Panc1 (cell line): ENCODE measurements around the gene EPHX1. TPM values are rescaled to one million over a fixed set of nuclear protein-coding genes. Genes with fewer than 3 reads are reported as not detected.

Experiments used
- ATAC-seq: fragments of 200-7000 bp; cut with Tn5 transposase; 2 replicates; pipeline ENCODE4 v1.9.1; 2020; ENCODE audit warnings: mild to moderate bottlenecking, moderate library complexity
- BruUV-seq: library from RNA; stranded (reverse); fragments of 400-500 nt; replicated peaks from 2 replicates; lab custom pipeline; 2021; lab: Mats Ljungman, UMichigan
- CTCF ChIA-PET: fragments of 300-600 bp; sonication (Branson Sonifier 250); formaldehyde crosslinking; loops from one replicate; lab custom pipeline; 2022; ENCODE audit warnings: antibody characterized with exemption; lab: Charles Lee
- POLR2A ChIA-PET: fragments of 300-600 bp; sonication (Branson Sonifier 250); formaldehyde crosslinking; loops from one replicate; lab custom pipeline; 2022; ENCODE audit warnings: antibody characterized with exemption; lab: Charles Lee
- DNase-seq: peaks from one replicate; pipeline ENCODE4 v3.0.0-alpha.2; 2010; ENCODE audit warnings: low read depth, low spot score
- H3K27ac ChIP-seq: 2 replicates; pipeline ENCODE4 v1.5.1; 2011; ENCODE audit warnings: mild to moderate bottlenecking, low read length, inconsistent platforms
- H3K27me3 ChIP-seq: fragments of 200-500 bp; sonication (Bioruptor generic); 2 replicates; pipeline ENCODE4 v1.6.0; 2014; ENCODE audit warnings: low read length, inconsistent platforms; ENCODE audit not compliant: control insufficient read depth, insufficient read depth
- H3K36me3 ChIP-seq: fragments of 200-500 bp; sonication (Bioruptor generic); 2 replicates; pipeline ENCODE4 v1.5.1; 2014; ENCODE audit warnings: inconsistent platforms, mild to moderate bottlenecking, low read length, moderate library complexity; ENCODE audit not compliant: control insufficient read depth, insufficient read depth
- H3K4me1 ChIP-seq: 2 replicates; pipeline ENCODE4 v1.5.1; 2011; ENCODE audit warnings: inconsistent platforms, mild to moderate bottlenecking, low read length, moderate library complexity; ENCODE audit not compliant: control insufficient read depth, insufficient read depth
- H3K4me3 ChIP-seq, 2 experiments: 2 replicates each; pipeline ENCODE4 v1.5.1; 2011 to 2012; ENCODE audit warnings: low read depth in 2 of 2, low read length in 2 of 2, mild to moderate bottlenecking in 2 of 2, inconsistent platforms in 1 of 2, moderate library complexity in 1 of 2
- H3K9me3 ChIP-seq: fragments of 200-500 bp; sonication (Bioruptor generic); 2 replicates; pipeline ENCODE4 v1.5.1; 2014; ENCODE audit warnings: low read depth, mild to moderate bottlenecking, inconsistent platforms, low read length, moderate library complexity; ENCODE audit not compliant: control insufficient read depth, insufficient read depth
- POLR2AphosphoS5 ChIP-seq: IDR thresholded peaks from 2 replicates; pipeline ENCODE4 v1.6.1; 2012; ENCODE audit warnings: mild to moderate bottlenecking, low read depth, low read length, moderate library complexity
- SIN3A ChIP-seq: IDR thresholded peaks from 2 replicates; pipeline ENCODE4 v1.6.1; 2012; ENCODE audit warnings: low read depth, mild to moderate bottlenecking, low read length, moderate library complexity, borderline replicate concordance; ENCODE audit not compliant: insufficient read depth
- TCF7L2 ChIP-seq: IDR thresholded peaks from 2 replicates; pipeline ENCODE4 v1.6.1; 2011; ENCODE audit warnings: mild to moderate bottlenecking, low read depth, low read length, inconsistent platforms
- in situ Hi-C: cut with HindIII; loops from 2 replicates; pipeline ENCODE4 v1.10.0; 2016; ENCODE audit warnings: low sequenced_read_pairs, low pct_unique_long_range_greater_than_20kb
- intact Hi-C: fragments of 100-400 bp; cut with micrococcal nuclease; formaldehyde crosslinking; loops from one replicate; pipeline ENCODE4 v1.10.0; 2022; ENCODE audit not compliant: unreplicated experiment
- total RNA-seq: library from RNA; stranded (reverse); gene quantifications from one replicate; pipeline ENCODE4 v1.2.1, GENCODE V29; 2021; ENCODE audit not compliant: unreplicated experiment
- TF ChIP-seq, protein P1 (sequence below): fragments of 450-650 bp; IDR thresholded peaks from 2 replicates; pipeline ENCODE4 v1.5.1; 2017; ENCODE audit warnings: mild to moderate bottlenecking
- TF ChIP-seq, protein P2 (sequence below), 2 experiments: IDR thresholded peaks; 2 replicates each; pipeline ENCODE4 v1.6.1; 2011 to 2012; ENCODE audit warnings: low read depth in 2 of 2, control low read depth in 1 of 2, low read length in 1 of 2, mild to moderate bottlenecking in 1 of 2, moderate library complexity in 1 of 2; ENCODE audit not compliant: insufficient read depth in 1 of 2

Gene EPHX1
- total RNA-seq, 1 experiment from 2014 or later: 76.4 TPM

DNA sequence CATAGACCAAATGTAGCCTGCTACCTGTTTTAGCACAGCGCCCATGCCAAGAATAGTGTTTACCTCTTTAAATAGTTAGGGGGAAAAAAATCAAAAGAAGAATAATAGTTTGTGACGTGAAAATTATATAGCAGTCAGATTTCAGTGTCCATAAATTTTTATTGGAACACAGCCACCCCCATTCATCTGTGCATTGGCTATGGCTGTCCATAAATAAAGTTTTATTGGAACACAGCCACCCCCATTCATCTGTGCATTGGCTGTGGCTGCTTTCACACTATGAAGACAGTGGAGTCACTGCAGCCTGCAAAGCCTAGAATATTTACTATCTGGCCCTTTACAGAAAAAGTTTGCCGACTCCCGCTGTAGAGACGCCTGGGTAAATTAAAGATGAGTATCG, 20.9 kb downstream of the EPHX1 start:
- no peak overlapping the region for H3K4me3 ChIP-seq
- TF ChIP-seq, protein P1, sequence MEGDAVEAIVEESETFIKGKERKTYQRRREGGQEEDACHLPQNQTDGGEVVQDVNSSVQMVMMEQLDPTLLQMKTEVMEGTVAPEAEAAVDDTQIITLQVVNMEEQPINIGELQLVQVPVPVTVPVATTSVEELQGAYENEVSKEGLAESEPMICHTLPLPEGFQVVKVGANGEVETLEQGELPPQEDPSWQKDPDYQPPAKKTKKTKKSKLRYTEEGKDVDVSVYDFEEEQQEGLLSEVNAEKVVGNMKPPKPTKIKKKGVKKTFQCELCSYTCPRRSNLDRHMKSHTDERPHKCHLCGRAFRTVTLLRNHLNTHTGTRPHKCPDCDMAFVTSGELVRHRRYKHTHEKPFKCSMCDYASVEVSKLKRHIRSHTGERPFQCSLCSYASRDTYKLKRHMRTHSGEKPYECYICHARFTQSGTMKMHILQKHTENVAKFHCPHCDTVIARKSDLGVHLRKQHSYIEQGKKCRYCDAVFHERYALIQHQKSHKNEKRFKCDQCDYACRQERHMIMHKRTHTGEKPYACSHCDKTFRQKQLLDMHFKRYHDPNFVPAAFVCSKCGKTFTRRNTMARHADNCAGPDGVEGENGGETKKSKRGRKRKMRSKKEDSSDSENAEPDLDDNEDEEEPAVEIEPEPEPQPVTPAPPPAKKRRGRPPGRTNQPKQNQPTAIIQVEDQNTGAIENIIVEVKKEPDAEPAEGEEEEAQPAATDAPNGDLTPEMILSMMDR: no peak
- no peak for TF ChIP-seq POLR2AphosphoS5
- TF ChIP-seq SIN3A: no peak
- TF ChIP-seq TCF7L2: no peak
- TF ChIP-seq, protein P2, sequence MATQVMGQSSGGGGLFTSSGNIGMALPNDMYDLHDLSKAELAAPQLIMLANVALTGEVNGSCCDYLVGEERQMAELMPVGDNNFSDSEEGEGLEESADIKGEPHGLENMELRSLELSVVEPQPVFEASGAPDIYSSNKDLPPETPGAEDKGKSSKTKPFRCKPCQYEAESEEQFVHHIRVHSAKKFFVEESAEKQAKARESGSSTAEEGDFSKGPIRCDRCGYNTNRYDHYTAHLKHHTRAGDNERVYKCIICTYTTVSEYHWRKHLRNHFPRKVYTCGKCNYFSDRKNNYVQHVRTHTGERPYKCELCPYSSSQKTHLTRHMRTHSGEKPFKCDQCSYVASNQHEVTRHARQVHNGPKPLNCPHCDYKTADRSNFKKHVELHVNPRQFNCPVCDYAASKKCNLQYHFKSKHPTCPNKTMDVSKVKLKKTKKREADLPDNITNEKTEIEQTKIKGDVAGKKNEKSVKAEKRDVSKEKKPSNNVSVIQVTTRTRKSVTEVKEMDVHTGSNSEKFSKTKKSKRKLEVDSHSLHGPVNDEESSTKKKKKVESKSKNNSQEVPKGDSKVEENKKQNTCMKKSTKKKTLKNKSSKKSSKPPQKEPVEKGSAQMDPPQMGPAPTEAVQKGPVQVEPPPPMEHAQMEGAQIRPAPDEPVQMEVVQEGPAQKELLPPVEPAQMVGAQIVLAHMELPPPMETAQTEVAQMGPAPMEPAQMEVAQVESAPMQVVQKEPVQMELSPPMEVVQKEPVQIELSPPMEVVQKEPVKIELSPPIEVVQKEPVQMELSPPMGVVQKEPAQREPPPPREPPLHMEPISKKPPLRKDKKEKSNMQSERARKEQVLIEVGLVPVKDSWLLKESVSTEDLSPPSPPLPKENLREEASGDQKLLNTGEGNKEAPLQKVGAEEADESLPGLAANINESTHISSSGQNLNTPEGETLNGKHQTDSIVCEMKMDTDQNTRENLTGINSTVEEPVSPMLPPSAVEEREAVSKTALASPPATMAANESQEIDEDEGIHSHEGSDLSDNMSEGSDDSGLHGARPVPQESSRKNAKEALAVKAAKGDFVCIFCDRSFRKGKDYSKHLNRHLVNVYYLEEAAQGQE (IDR thresholded peaks at IDR 0.05; ENCODE audit: insufficient read depth in 1 of 2, low read depth in 2 of 2, low read length in 1 of 2): no peak
- no peak overlapping the region for H3K27ac ChIP-seq
- H3K9me3 ChIP-seq: no peaks in the 10 kb centered on the region
- ChIA-PET CTCF (no interaction called here), POLR2A (no interaction called here)
- ATAC-seq (no peak), DNase-seq (no peak)
- in situ Hi-C loops: no loop called here
- no TSS peak for BruUV-seq
- H3K4me1 ChIP-seq: no peaks in the 10 kb centered on the region
- no peaks in the 10 kb centered on the region for H3K36me3 ChIP-seq
- intact Hi-C loops: no loop called here
- H3K27me3 ChIP-seq: no peaks in the 10 kb centered on the region

DNA sequence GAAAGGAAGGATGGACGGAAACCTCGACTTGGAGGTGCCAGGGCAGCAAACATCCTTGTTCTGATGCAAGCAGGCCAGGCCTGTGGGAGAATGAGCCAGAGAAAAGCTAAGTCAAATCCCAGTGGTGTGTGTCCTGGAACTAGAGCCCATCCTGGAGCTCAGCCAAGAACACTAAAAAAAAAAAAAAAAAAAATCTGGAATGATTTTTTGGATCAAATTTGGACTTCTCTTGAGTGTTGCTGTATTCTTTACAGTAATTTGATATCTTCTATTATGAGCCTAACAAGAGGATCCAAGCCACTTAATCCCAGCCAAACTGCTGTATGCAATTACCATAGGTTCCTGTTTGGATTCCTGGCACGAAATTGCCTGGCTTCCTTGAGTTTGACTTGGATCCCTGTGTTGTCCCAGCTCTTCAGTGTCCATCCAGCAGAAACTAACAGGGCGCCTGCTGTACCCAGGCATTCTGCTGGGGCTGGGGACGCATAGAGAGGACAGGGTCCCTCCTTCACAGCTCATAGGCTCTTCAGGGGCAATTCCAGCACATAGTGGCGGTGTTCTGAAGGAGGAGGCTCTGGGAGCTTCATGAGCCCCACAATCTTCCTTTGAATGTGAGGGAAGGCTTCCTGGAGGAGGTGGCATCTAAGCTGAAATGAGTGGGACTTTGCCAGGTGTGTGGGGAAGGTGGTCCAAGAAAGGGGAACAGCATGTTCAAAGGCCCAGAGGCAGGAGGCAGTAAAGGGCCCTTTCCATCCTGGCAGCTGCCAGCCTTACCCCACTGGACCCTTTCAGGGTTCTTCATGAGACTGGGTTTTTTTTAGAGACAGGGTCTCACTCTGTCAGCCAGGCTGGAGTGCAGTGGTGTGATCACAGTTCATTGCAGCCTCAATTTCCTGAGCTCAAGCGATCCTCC, 24.7 kb downstream of the EPHX1 start:
- Histone ChIP-seq H3K4me3 (no peak overlapping the region), H3K4me1 (no peaks in the 10 kb centered on the region), H3K36me3 (no peaks in the 10 kb centered on the region), H3K9me3 (no peaks in the 10 kb centered on the region), H3K27ac (no peak overlapping the region), H3K27me3 (no peaks in the 10 kb centered on the region)
- DNase-seq (no peak), ATAC-seq (no peak)
- TF ChIP-seq POLR2AphosphoS5 (no peak), TCF7L2 (no peak), SIN3A (no peak)
- TF ChIP-seq, protein P1: no peak
- TF ChIP-seq, protein P2 (IDR thresholded peaks at IDR 0.05; ENCODE audit: insufficient read depth in 1 of 2, low read depth in 2 of 2, low read length in 1 of 2): no peak
- intact Hi-C loops (no loop called here), in situ Hi-C loops (no loop called here)
- ChIA-PET CTCF (interaction anchor here (0.6 to 0.7 kb wide), 2 partner anchors 17 to 153 kb away, joined by 3 to 7 read pairs; no protein-coding TSS in a partner anchor), POLR2A (no interaction called here)
- BruUV-seq: no TSS peak
